Stomach (tissue), 9 donors: ENCODE measurements around the gene CELF2. TPM values are rescaled to one million over a fixed set of nuclear protein-coding genes. Genes with fewer than 3 reads are reported as not detected.

Experiments
- DNase-seq, 2 donors: peaks; one replicate each; pipeline versions ENCODE4 v3.0.0 to v3.0.0-alpha.2; 2013 to 2019
- H3K27ac ChIP-seq, 5 donors: fragments of 200-600 bp in 4 of 5; sonication (generic) in 4 of 5; one replicate each; pipeline ENCODE4 v1.5.1; 2013 to 2019; ENCODE audit warnings: mild to moderate bottlenecking in 1 of 5, moderate library complexity in 1 of 5
- H3K27me3 ChIP-seq, 3 donors: fragments of 200-600 bp; sonication (generic); one replicate each; pipeline ENCODE4 v1.5.1; 2017 to 2019; ENCODE audit warnings: mixed run types in 1 of 3
- H3K36me3 ChIP-seq, 4 donors: fragments of 200-600 bp; sonication (generic); 1 replicate in 3 of 4; 2 replicates in 1 of 4; pipeline ENCODE4 v1.5.1; 2016 to 2019
- H3K4me1 ChIP-seq, 4 donors: fragments of 200-600 bp; sonication (generic); one replicate each; pipeline ENCODE4 v1.5.1; 2016 to 2019
- H3K4me3 ChIP-seq, 4 donors: fragments of 200-600 bp; sonication (generic) in 3 of 4; one replicate each; pipeline ENCODE4 v1.5.1; 2016 to 2019; ENCODE audit warnings: mild to moderate bottlenecking in 1 of 4
- H3K9me3 ChIP-seq, 4 donors: fragments of 200-600 bp; sonication (generic); one replicate each; pipeline ENCODE4 v1.5.1; 2016 to 2019
- EP300 ChIP-seq: sonication (generic); formaldehyde crosslinking; IDR thresholded peaks from one replicate; pipeline ENCODE4 v1.6.1; 2017; ENCODE audit warnings: antibody characterized with exemption
- POLR2A ChIP-seq, 4 donors: fragments of 450-650 bp; IDR thresholded peaks; one replicate each; pipeline ENCODE4 v1.6.1; 2016; ENCODE audit warnings: antibody characterized with exemption in 4 of 4, control low read depth in 2 of 4, mild to moderate bottlenecking in 1 of 4, moderate library complexity in 1 of 4
- POLR2AphosphoS5 ChIP-seq, 3 donors: sonication (generic); formaldehyde crosslinking; IDR thresholded peaks; one replicate each; pipeline ENCODE4 v1.6.1; 2016; ENCODE audit warnings: antibody characterized with exemption in 3 of 3
- WGBS, 5 donors: extraction: QIAGEN DNeasy Blood & Tissue Kit in 3 of 5; methylation state at CpG; one replicate each; pipeline versions ENCODE4 v1.1.5 to v1.1.7; 2013 to 2018; 5-methylcytosine and 5-hydroxymethylcytosine counted together
- intact Hi-C: fragments of 100-400 bp; cut with DNase I; formaldehyde crosslinking; loops from one replicate; pipeline ENCODE4 v1.15.1; 2023; ENCODE audit warnings: low total_unique reads
- polyA plus RNA-seq, 3 donors: library from polyadenylated mRNA; stranded (reverse); fragments of 200-250 nt; gene quantifications; one replicate each; pipeline ENCODE4 v1.2.3, GENCODE V29; 2013
- total RNA-seq, 5 donors: library from RNA; depleted of rRNA; stranded (reverse); fragments of >200 nt; gene quantifications; one replicate each; pipeline versions ENCODE4 v1.1.0 to v1.2.3, GENCODE V29; 2014 to 2016
- TF ChIP-seq, protein P1 (sequence below), 7 experiments: fragments of 450-650 bp in 4 of 7; fragments of 200-600 bp in 3 of 7; sonication (generic) in 3 of 7; IDR thresholded peaks; one replicate each; pipeline ENCODE4 v1.5.1; 2016 to 2019; ENCODE audit warnings: antibody characterized with exemption in 7 of 7, control low read depth in 2 of 7, mild to moderate bottlenecking in 1 of 7
- donor health status: healthy with polysubstance abuse.
- donor health status: Bipolar disorder and iron deficiency.
- donor health status: healthy.

The CELF2 gene
- total and polyA plus RNA-seq, 8 donors, result 3.9 to 65.3 (median 36.1) TPM

GRCh38 chr10:11017000-11017569, 587 bp upstream of the CELF2 start:
- H3K4me3 ChIP-seq, result peak overlapping the region; percentile 67 to 79 (median 72)
- peaks cover 0 to 40% (median 23%) of the 10 kb centered on the region in 3 donors for H3K27me3 ChIP-seq
- peak overlapping the region in 4 of 5 donors; percentile 58 to 86 (median 71) for H3K27ac ChIP-seq
- DNase-seq, result no peak
- no peaks in the 10 kb centered on the region for H3K9me3 ChIP-seq
- H3K4me1 ChIP-seq, result peaks cover 6 to 22% (median 15%) of the 10 kb centered on the region in 4 donors
- no peaks in the 10 kb centered on the region for H3K36me3 ChIP-seq
- TF ChIP-seq, protein P1, sequence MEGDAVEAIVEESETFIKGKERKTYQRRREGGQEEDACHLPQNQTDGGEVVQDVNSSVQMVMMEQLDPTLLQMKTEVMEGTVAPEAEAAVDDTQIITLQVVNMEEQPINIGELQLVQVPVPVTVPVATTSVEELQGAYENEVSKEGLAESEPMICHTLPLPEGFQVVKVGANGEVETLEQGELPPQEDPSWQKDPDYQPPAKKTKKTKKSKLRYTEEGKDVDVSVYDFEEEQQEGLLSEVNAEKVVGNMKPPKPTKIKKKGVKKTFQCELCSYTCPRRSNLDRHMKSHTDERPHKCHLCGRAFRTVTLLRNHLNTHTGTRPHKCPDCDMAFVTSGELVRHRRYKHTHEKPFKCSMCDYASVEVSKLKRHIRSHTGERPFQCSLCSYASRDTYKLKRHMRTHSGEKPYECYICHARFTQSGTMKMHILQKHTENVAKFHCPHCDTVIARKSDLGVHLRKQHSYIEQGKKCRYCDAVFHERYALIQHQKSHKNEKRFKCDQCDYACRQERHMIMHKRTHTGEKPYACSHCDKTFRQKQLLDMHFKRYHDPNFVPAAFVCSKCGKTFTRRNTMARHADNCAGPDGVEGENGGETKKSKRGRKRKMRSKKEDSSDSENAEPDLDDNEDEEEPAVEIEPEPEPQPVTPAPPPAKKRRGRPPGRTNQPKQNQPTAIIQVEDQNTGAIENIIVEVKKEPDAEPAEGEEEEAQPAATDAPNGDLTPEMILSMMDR (IDR thresholded peaks at IDR 0.05), result no peak
- no peak for TF ChIP-seq EP300
- TF ChIP-seq POLR2AphosphoS5 (IDR thresholded peaks at IDR 0.05), result no peak
- no peak for TF ChIP-seq POLR2A (IDR thresholded peaks at IDR 0.05)
- intact Hi-C loops, result no loop called here
- WGBS, 5 donors, result 25 to 31% (median 26%) methylated on average over 17 to 19 of the region's 19 CpGs

GRCh38 chr10:11018432-11018841, 765 bp downstream of the CELF2 start:
- H3K27me3 ChIP-seq, result peaks cover 0 to 40% (median 23%) of the 10 kb centered on the region in 3 donors
- peak in 1 of 2 donors; percentile 51 for DNase-seq
- H3K9me3 ChIP-seq, result no peaks in the 10 kb centered on the region
- WGBS, 5 donors, result 2 to 4% (median 3%) methylated on average over 14 to 57 of the region's 57 CpGs
- peak overlapping the region; percentile 67 to 79 (median 72) for H3K4me3 ChIP-seq
- TF ChIP-seq POLR2AphosphoS5 (IDR thresholded peaks at IDR 0.05), result no peak
- no peak for TF ChIP-seq EP300
- TF ChIP-seq POLR2A (IDR thresholded peaks at IDR 0.05), result no peak
- TF ChIP-seq, protein P1 (IDR thresholded peaks at IDR 0.05), result no peak
- no peaks in the 10 kb centered on the region for H3K36me3 ChIP-seq
- H3K4me1 ChIP-seq, result peaks cover 6 to 22% (median 15%) of the 10 kb centered on the region in 4 donors
- intact Hi-C loops, result no loop called here
- peak overlapping the region in 4 of 5 donors; percentile 53 to 86 (median 76) for H3K27ac ChIP-seq

- TF ChIP-seq, protein P1 (IDR thresholded peaks at IDR 0.05), result no peak
- TF ChIP-seq POLR2AphosphoS5 (IDR thresholded peaks at IDR 0.05) (no peak), EP300 (no peak), POLR2A (IDR thresholded peaks at IDR 0.05) (no peak)
- Histone ChIP-seq H3K9me3 (no peaks in the 10 kb centered on the region), H3K27ac (peak overlapping the region in 2 of 5 donors; percentile 82 to 86), H3K4me3 (peak overlapping the region; percentile 67 to 79 (median 72)), H3K4me1 (peaks cover 6 to 22% (median 15%) of the 10 kb centered on the region in 4 donors), H3K27me3 (peaks cover 0 to 40% (median 23%) of the 10 kb centered on the region in 3 donors), H3K36me3 (no peaks in the 10 kb centered on the region)
- DNase-seq, result no peak
- intact Hi-C loops, result no loop called here
- WGBS, 5 donors, result 22 to 33% (median 30%) methylated on average over 11 of the region's 11 CpGs
Observed at GRCh38 chr10:11018855-11019631, 1.4 kb downstream of the CELF2 start.

DNA sequence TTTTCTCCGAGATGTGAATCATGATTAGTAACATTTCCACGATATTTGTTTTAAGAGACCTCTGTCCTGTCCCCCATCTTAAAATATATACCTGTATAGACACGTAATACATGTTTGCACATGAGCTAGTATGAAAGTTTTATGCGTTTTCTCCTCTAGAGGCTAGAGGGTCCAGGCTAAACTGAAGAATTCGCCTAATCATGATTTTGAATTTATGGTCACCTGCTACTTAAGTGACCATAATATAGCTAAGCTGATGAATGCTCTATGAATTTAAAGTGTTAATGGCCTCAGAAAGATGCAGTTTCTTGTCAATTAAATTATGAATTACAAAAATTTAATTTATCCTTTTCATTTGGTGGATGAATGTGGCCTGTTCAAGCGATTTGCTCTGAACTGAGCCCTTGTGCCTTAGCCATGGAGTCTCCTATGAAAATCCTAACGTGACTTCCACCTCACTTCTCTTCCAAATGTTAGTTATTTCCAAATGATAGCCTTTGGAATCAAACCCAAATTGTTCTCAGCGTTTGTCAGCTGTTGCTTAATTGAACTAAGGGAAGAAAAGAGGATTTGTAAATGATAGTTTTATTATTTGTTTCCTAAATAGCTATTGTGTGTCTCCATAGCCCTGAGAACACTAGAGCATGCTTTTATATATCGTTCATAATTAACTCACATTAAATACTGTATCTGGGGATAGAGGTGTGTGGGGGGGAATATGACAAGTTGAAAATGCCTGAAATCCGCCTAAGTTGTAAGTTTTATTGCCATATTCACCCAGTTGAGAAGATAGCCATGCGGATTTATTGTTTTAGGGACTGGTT, 2.3 kb downstream of the CELF2 start:
- peaks cover 6 to 22% (median 15%) of the 10 kb centered on the region in 4 donors for H3K4me1 ChIP-seq
- peaks cover 0 to 40% (median 23%) of the 10 kb centered on the region in 3 donors for H3K27me3 ChIP-seq
- 85 to 90% (median 87%) methylated on average over 11 of the region's 11 CpGs for WGBS, 5 donors
- no peak overlapping the region for H3K27ac ChIP-seq
- H3K9me3 ChIP-seq, result no peaks in the 10 kb centered on the region
- TF ChIP-seq POLR2AphosphoS5 (IDR thresholded peaks at IDR 0.05), result no peak
- no peaks in the 10 kb centered on the region for H3K36me3 ChIP-seq
- intact Hi-C loops, result no loop called here
- H3K4me3 ChIP-seq, result peak overlapping the region in 1 of 4 donors; percentile 73
- no peak for DNase-seq
